ENCODE measurements around the gene UBE3B.

GRCh38 chr12:109527489-109528123 is 50.2 kb downstream of the UBE3B start:
- TF ChIP-seq CTCF (IDR thresholded peaks at IDR 0.05) (no peak), POLR2A (IDR thresholded peaks at IDR 0.05) (no peak)
